Fibroblast of lung (primary cell): ENCODE measurements around the gene RNF19B. TPM values are rescaled to one million over a fixed set of nuclear protein-coding genes. Genes with fewer than 3 reads are reported as not detected.

Source experiments
- DNase-seq, 2 donors: peaks; one replicate each; pipeline versions ENCODE4 v3.0.0 to v3.0.0-alpha.2; 2010; ENCODE audit warnings: low read depth in 2 of 2
- H2AFZ ChIP-seq: 2 replicates; pipeline ENCODE4 v1.5.1; 2012; ENCODE audit warnings: low read length, control low read depth, inconsistent platforms
- H3K27ac ChIP-seq: 2 replicates; pipeline ENCODE4 v1.5.1; 2011; ENCODE audit warnings: low read length, control low read depth; ENCODE audit not compliant: insufficient read depth
- H3K27me3 ChIP-seq: 2 replicates; pipeline ENCODE4 v1.5.1; 2011; ENCODE audit warnings: mild to moderate bottlenecking, low read length; ENCODE audit not compliant: control insufficient read depth, insufficient read depth
- H3K36me3 ChIP-seq: 2 replicates; pipeline ENCODE4 v1.5.1; 2011; ENCODE audit warnings: low read length; ENCODE audit not compliant: control insufficient read depth, insufficient read depth
- H3K4me1 ChIP-seq: 2 replicates; pipeline ENCODE4 v1.5.1; 2011; ENCODE audit warnings: low read length; ENCODE audit not compliant: control insufficient read depth, insufficient read depth; ENCODE audit errors: extremely low read depth
- H3K4me2 ChIP-seq: 2 replicates; pipeline ENCODE4 v1.5.1; 2011; ENCODE audit warnings: low read length, control low read depth; ENCODE audit not compliant: insufficient read depth; ENCODE audit errors: extremely low read depth
- H3K4me3 ChIP-seq, 4 experiments: fragments of 200-600 bp in 1 of 4; sonication (generic) in 1 of 4; replicated peaks in 1 of 4; 2 replicates each; pipeline ENCODE4 v1.5.1; 2011 to 2016; ENCODE audit warnings: low read length in 4 of 4, low read depth in 3 of 4, mild to moderate bottlenecking in 3 of 4, control low read depth in 2 of 4, inconsistent platforms in 1 of 4, mixed read lengths in 1 of 4; ENCODE audit not compliant: insufficient read depth in 1 of 4; ENCODE audit errors: control extremely low read depth in 1 of 4
- H3K79me2 ChIP-seq: 2 replicates; pipeline ENCODE4 v1.5.1; 2012; ENCODE audit warnings: mild to moderate bottlenecking, low read length, inconsistent platforms; ENCODE audit not compliant: control insufficient read depth, insufficient read depth
- H3K9ac ChIP-seq: 2 replicates; pipeline ENCODE4 v1.5.1; 2011; ENCODE audit warnings: mild to moderate bottlenecking, low read length, control low read depth; ENCODE audit not compliant: insufficient read depth
- H3K9me3 ChIP-seq: 2 replicates; pipeline ENCODE4 v1.5.1; 2012; ENCODE audit warnings: low read depth, low read length; ENCODE audit not compliant: control insufficient read depth, insufficient read depth
- H4K20me1 ChIP-seq: 2 replicates; pipeline ENCODE4 v1.5.1; 2011; ENCODE audit warnings: low read length; ENCODE audit not compliant: control insufficient read depth, insufficient read depth; ENCODE audit errors: extremely low read depth
- CTCF ChIP-seq, 2 donors: IDR thresholded peaks in 1 of 2; conservative IDR thresholded peaks in 1 of 2; 1 replicate in 1 of 2; 2 replicates in 1 of 2; pipeline ENCODE4 v1.5.1; 2011 to 2012; ENCODE audit warnings: low read length in 2 of 2, control low read depth in 1 of 2, inconsistent platforms in 1 of 2, low read depth in 1 of 2, mild to moderate bottlenecking in 1 of 2
- EZH2 ChIP-seq: IDR thresholded peaks from 2 replicates; pipeline ENCODE4 v1.5.1; 2012; ENCODE audit warnings: low read length, control low read depth, mild to moderate bottlenecking; ENCODE audit errors: missing control alignments
- polyA plus RNA-seq, 2 donors: library from polyadenylated mRNA; depleted of rRNA in 1 of 2; stranded (reverse) in 1 of 2; unstranded in 1 of 2; fragments of >200 nt; gene quantifications; 2 replicates each; pipeline ENCODE4 v1.2.1, GENCODE V29; 2011 to 2012; ENCODE audit warnings: missing spikeins in 1 of 2
- total RNA-seq: library from RNA; depleted of rRNA; stranded (reverse); fragments of >200 nt; gene quantifications from 2 replicates; pipeline ENCODE4 v1.2.1, GENCODE V29; 2014

RNF19B gene
- total and polyA plus RNA-seq, 2 donors (not counting 1 experiment from before 2014, with no cell fraction given) = 10.1 to 15.4 TPM

- Histone ChIP-seq H3K36me3 (no peaks in the 10 kb centered on the region), H3K9ac (peak within 1 kb of the TSS; percentile 37), H3K4me2 (peak within 1 kb of the TSS; percentile 85), H3K79me2 (no peaks in the 10 kb centered on the region), H3K4me3 (peak within 1 kb of the TSS; percentile 57 to 78 (median 67)), H3K9me3 (no peaks in the 10 kb centered on the region), H3K27me3 (no peaks in the 10 kb centered on the region), H4K20me1 (no peaks in the 10 kb centered on the region), H3K27ac (no peak within 1 kb of the TSS), H2AFZ (peak within 1 kb of the TSS; percentile 89), H3K4me1 (no peaks in the 10 kb centered on the region)
- DNase-seq = peak; percentile 11 to 26
- TF ChIP-seq CTCF (conservative IDR thresholded peaks at IDR 0.05 in 1 of 2, IDR thresholded peaks at IDR 0.05 in 1 of 2; ENCODE audit: low read depth in 1 of 2, low read length in 2 of 2) (no peak), EZH2 (no peak)
Measured at GRCh38 chr1:32900956-32901822, 63.4 kb downstream of the RNF19B start, which contains the start of gene TMEM54. Gene TMEM54, minus strand, starts transcription at chr1:32901389. Its CDS starts 151 bp downstream, at chr1:32901238.

- H3K79me2 ChIP-seq = no peaks in the 10 kb centered on the region
- no peaks in the 10 kb centered on the region for H3K4me1 ChIP-seq
- no peak overlapping the region for H3K27ac ChIP-seq
- no peak overlapping the region for H2AFZ ChIP-seq
- no peaks in the 10 kb centered on the region for H3K27me3 ChIP-seq
- H3K4me2 ChIP-seq = peak overlapping the region; percentile 85
- no peaks in the 10 kb centered on the region for H3K36me3 ChIP-seq
- DNase-seq = peak in 1 of 2 donors; percentile 26
- H3K9me3 ChIP-seq = no peaks in the 10 kb centered on the region
- no peak overlapping the region for H3K9ac ChIP-seq
- TF ChIP-seq CTCF (conservative IDR thresholded peaks at IDR 0.05 in 1 of 2, IDR thresholded peaks at IDR 0.05 in 1 of 2; ENCODE audit: low read depth in 1 of 2, low read length in 2 of 2) = no peak
- no peak for TF ChIP-seq EZH2
- peak overlapping the region; percentile 57 to 78 (median 62) for H3K4me3 ChIP-seq
- no peaks in the 10 kb centered on the region for H4K20me1 ChIP-seq
Measured at GRCh38 chr1:32900371-32900955, 64.1 kb downstream of the RNF19B start.

DNA sequence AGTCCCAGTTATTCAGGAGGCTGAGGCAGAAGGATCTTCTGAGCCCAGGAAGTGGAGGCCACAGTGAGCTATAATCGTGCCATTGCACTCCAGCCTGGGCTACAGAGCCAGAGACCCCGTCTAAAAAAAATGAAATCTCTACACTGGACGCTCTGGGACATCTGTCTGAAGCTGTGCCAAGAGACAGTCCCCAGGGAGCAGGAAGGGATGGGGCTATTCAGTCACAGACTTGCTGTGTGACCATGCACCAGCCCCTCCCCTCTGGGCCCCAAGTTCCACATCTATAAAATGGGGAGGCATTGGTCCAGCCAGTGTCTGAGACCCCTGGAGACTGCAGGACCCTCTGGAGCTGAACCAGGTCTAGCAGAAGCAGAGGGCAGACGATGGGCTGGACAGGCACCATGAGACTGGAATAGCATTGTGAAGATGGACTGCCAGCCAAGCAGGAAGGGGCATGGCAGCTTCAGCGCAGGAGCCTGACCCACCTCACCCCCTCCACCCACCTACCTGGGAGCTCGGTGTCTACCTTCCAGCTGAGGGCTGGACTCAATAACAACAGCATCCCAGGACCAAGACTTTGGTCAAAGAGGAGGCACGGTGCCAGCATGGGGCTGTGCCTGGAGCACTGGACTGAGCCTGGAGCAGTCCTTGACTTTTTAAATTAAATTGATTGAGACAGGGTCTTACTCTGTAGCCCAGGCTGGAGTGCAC is 64.9 kb downstream of the RNF19B start:
- no peak overlapping the region for H2AFZ ChIP-seq

More for the DNA sequence above, 64.9 kb downstream of the RNF19B start:
- no peaks in the 10 kb centered on the region for H3K9me3 ChIP-seq
- H3K9ac ChIP-seq = no peak overlapping the region
- no peak for DNase-seq
- no peaks in the 10 kb centered on the region for H3K79me2 ChIP-seq
- H3K4me2 ChIP-seq = no peak overlapping the region
- no peaks in the 10 kb centered on the region for H3K4me1 ChIP-seq
- H3K27me3 ChIP-seq = no peaks in the 10 kb centered on the region
- H3K36me3 ChIP-seq = no peaks in the 10 kb centered on the region
- H4K20me1 ChIP-seq = no peaks in the 10 kb centered on the region
- no peak overlapping the region for H3K27ac ChIP-seq
- H3K4me3 ChIP-seq = no peak overlapping the region
- TF ChIP-seq CTCF (conservative IDR thresholded peaks at IDR 0.05 in 1 of 2, IDR thresholded peaks at IDR 0.05 in 1 of 2; ENCODE audit: low read depth in 1 of 2, low read length in 2 of 2) = no peak
- no peak for TF ChIP-seq EZH2
